Suprapubic skin (tissue), 3 donors: ENCODE measurements around the gene NPAS3.

ENCODE experiments used
- EP300 ChIP-seq: sonication (generic); formaldehyde crosslinking; IDR thresholded peaks from one replicate; pipeline ENCODE4 v1.6.1; 2017; ENCODE audit warnings: antibody characterized with exemption
- TF ChIP-seq, protein P1 (sequence below), 2 donors: fragments of 200-600 bp in 1 of 2; fragments of 450-650 bp in 1 of 2; sonication (generic) in 1 of 2; IDR thresholded peaks; one replicate each; pipeline ENCODE4 v1.5.1; 2016 to 2019; ENCODE audit warnings: antibody characterized with exemption in 2 of 2, mild to moderate bottlenecking in 1 of 2, moderate library complexity in 1 of 2

DNA sequence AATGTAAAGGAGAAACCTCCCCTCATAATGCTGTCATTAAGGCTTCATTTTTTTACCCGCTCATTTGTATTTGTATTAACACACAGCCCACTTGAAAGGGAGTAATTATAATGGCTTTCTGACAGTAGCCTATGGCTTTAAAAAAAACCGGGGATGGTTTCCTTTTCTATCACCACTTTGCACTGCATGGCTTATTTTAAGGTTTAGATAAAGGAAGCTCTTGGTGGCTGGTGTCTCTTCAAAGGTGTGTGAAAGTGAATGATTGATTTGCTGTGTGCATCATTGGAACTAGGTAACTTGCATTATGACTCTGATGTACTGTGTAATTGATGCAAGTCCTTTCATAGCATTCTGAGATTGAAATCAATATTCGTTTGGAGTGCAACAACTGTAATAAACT, 80.7 kb downstream of the NPAS3 start:
- TF ChIP-seq, protein P1, sequence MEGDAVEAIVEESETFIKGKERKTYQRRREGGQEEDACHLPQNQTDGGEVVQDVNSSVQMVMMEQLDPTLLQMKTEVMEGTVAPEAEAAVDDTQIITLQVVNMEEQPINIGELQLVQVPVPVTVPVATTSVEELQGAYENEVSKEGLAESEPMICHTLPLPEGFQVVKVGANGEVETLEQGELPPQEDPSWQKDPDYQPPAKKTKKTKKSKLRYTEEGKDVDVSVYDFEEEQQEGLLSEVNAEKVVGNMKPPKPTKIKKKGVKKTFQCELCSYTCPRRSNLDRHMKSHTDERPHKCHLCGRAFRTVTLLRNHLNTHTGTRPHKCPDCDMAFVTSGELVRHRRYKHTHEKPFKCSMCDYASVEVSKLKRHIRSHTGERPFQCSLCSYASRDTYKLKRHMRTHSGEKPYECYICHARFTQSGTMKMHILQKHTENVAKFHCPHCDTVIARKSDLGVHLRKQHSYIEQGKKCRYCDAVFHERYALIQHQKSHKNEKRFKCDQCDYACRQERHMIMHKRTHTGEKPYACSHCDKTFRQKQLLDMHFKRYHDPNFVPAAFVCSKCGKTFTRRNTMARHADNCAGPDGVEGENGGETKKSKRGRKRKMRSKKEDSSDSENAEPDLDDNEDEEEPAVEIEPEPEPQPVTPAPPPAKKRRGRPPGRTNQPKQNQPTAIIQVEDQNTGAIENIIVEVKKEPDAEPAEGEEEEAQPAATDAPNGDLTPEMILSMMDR (IDR thresholded peaks at IDR 0.05) = no peak
- no peak for TF ChIP-seq EP300
